GM10266 (cell line): ENCODE results near the gene BPIFB2.

Experiments
- DNase-seq: peaks from one replicate; pipeline ENCODE4 v3.0.0; 2012; ENCODE audit errors: extremely low spot score
- CTCF ChIP-seq: IDR thresholded peaks from 2 replicates; pipeline ENCODE4 v1.5.1; 2012; ENCODE audit warnings: mild to moderate bottlenecking, low read depth; ENCODE audit not compliant: control insufficient read depth, insufficient read depth; ENCODE audit errors: missing control alignments

BPIFB2 gene

DNA sequence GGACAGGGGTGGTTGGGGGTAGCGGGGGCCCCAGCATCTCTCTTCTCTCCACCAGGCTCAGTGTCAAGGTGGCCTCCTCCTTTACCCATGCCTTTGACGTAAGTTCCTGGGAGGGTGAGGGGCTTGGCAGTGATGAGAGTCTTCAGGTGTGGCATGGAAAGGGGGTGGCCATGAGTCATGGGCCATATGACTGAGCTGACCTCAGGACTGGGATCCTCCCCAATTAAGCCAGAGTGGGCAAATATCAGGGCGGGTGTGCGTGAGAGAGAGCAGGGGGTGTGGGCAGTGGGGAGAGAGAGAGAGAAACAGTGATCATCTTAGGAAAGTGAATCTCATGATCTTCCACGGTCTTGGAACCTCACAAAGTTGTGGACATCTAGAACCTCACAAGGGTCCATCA is 63.7 kb downstream of the BPIFB2 start:
- no peak for DNase-seq
- no peak for TF ChIP-seq CTCF

- DNase-seq: no peak
- TF ChIP-seq CTCF: no peak
Measured at GRCh38 chr20:33072362-33072761, 64.9 kb downstream of the BPIFB2 start.

GRCh38 chr20:33072813-33073212 is 65.3 kb downstream of the BPIFB2 start:
- no peak for TF ChIP-seq CTCF
- no peak for DNase-seq
